Chondrocyte (in vitro differentiated cells): ENCODE results near the gene PLA2G5. TPM values are rescaled to one million over a fixed set of nuclear protein-coding genes. Genes with fewer than 3 reads are reported as not detected.

Experiments used
- DNase-seq: peaks from one replicate; pipeline ENCODE4 v3.0.0; 2021; ENCODE audit warnings: mixed read lengths, low spot score
- H3K27ac Mint-ChIP-seq: one replicate; pipeline ENCODE4 v1.8.0; 2021; ENCODE audit warnings: mild to moderate bottlenecking, moderate library complexity, mixed read lengths; ENCODE audit not compliant: unreplicated experiment
- H3K27me3 Mint-ChIP-seq: 2 replicates; pipeline ENCODE4 v1.8.0; 2021; ENCODE audit warnings: low read depth, mixed read lengths
- H3K36me3 Mint-ChIP-seq: 2 replicates; pipeline ENCODE4 v1.8.0; 2021; ENCODE audit warnings: low read depth, mixed read lengths
- H3K4me1 Mint-ChIP-seq: 2 replicates; pipeline ENCODE4 v1.8.0; 2021; ENCODE audit warnings: low read depth, mild to moderate bottlenecking, mixed read lengths
- H3K4me3 Mint-ChIP-seq: one replicate; pipeline ENCODE4 v1.8.0; 2021; ENCODE audit warnings: mild to moderate bottlenecking, moderate library complexity, mixed read lengths; ENCODE audit not compliant: unreplicated experiment
- H3K9me3 Mint-ChIP-seq: 2 replicates; pipeline ENCODE4 v1.8.0; 2021; ENCODE audit warnings: low read depth, mixed read lengths
- CTCF ChIP-seq: fragments of 200-600 bp; sonication (generic); IDR thresholded peaks from 2 replicates; pipeline ENCODE4 v1.5.0; 2021; ENCODE audit warnings: antibody characterized with exemption, mild to moderate bottlenecking, moderate library complexity
- total RNA-seq: library from RNA; stranded (reverse); gene quantifications from 3 replicates; pipeline ENCODE4 v1.2.1, GENCODE V29; 2021

The PLA2G5 gene
- total RNA-seq, 1 donor from 2014 or later: not detected

GRCh38 chr1:20073256-20073655 lies 3.3 kb downstream of the PLA2G5 start:
- Mint-ChIP-seq H3K4me3 (no peak overlapping the region), H3K27ac (no peak overlapping the region), H3K36me3 (no peaks in the 10 kb centered on the region), H3K27me3 (peaks cover 24% of the 10 kb centered on the region), H3K4me1 (no peaks in the 10 kb centered on the region), H3K9me3 (no peaks in the 10 kb centered on the region)
- no peak for TF ChIP-seq CTCF
- DNase-seq: no peak

GRCh38 chr1:20074055-20074724 lies 4.2 kb downstream of the PLA2G5 start:
- TF ChIP-seq CTCF: no peak
- no peak for DNase-seq
- Mint-ChIP-seq H3K4me3 (no peak overlapping the region), H3K9me3 (no peaks in the 10 kb centered on the region), H3K27ac (no peak overlapping the region), H3K27me3 (peaks cover 27% of the 10 kb centered on the region), H3K36me3 (no peaks in the 10 kb centered on the region), H3K4me1 (no peaks in the 10 kb centered on the region)

- Mint-ChIP-seq H3K9me3 (no peaks in the 10 kb centered on the region), H3K4me1 (no peaks in the 10 kb centered on the region), H3K4me3 (no peak overlapping the region), H3K36me3 (no peaks in the 10 kb centered on the region), H3K27ac (no peak overlapping the region), H3K27me3 (peaks cover 31% of the 10 kb centered on the region)
- TF ChIP-seq CTCF: no peak
- DNase-seq: no peak
Observed at GRCh38 chr1:20074725-20075171, 4.8 kb downstream of the PLA2G5 start.

- Mint-ChIP-seq H3K36me3 (no peaks in the 10 kb centered on the region), H3K4me3 (no peak overlapping the region), H3K4me1 (no peaks in the 10 kb centered on the region), H3K27me3 (peaks cover 32% of the 10 kb centered on the region), H3K9me3 (no peaks in the 10 kb centered on the region), H3K27ac (no peak overlapping the region)
- DNase-seq: no peak
- TF ChIP-seq CTCF: no peak
Observed at GRCh38 chr1:20075345-20075744, 5.4 kb downstream of the PLA2G5 start.

GRCh38 chr1:20076223-20076622 lies 6.2 kb downstream of the PLA2G5 start:
- H3K4me3 Mint-ChIP-seq: no peak overlapping the region
- H3K27me3 Mint-ChIP-seq: peaks cover 32% of the 10 kb centered on the region
- H3K4me1 Mint-ChIP-seq: no peaks in the 10 kb centered on the region
- no peak for TF ChIP-seq CTCF
- no peaks in the 10 kb centered on the region for H3K9me3 Mint-ChIP-seq
- no peak overlapping the region for H3K27ac Mint-ChIP-seq
- no peaks in the 10 kb centered on the region for H3K36me3 Mint-ChIP-seq
- DNase-seq: no peak
